Upper lobe of left lung (tissue), 4 donors: Measurements from ENCODE around the gene MYO9A.

ENCODE experiments used
- CTCF ChIP-seq, 6 experiments: fragments of 450-650 bp in 4 of 6; fragments of 200-600 bp in 2 of 6; sonication (generic) in 2 of 6; IDR thresholded peaks; one replicate each; pipeline ENCODE4 v1.5.1; 2016 to 2019; ENCODE audit warnings: antibody characterized with exemption in 6 of 6
- POLR2A ChIP-seq, 4 donors: fragments of 450-650 bp; IDR thresholded peaks; one replicate each; pipeline ENCODE4 v1.5.1; 2016 to 2017; ENCODE audit warnings: antibody characterized with exemption in 4 of 4, mild to moderate bottlenecking in 2 of 4
- POLR2AphosphoS5 ChIP-seq, 2 donors: sonication (generic); formaldehyde crosslinking; IDR thresholded peaks; one replicate each; pipeline ENCODE4 v1.5.1; 2017; ENCODE audit warnings: antibody characterized with exemption in 2 of 2

- no peak for TF ChIP-seq POLR2A (IDR thresholded peaks at IDR 0.05)
- no peak for TF ChIP-seq POLR2AphosphoS5 (IDR thresholded peaks at IDR 0.05)
- TF ChIP-seq CTCF (IDR thresholded peaks at IDR 0.05) = no peak
Observed at GRCh38 chr15:71974211-71974610, 143.7 kb downstream of the MYO9A start.
